HepG2 (cell line): ENCODE data around the gene ROM1. TPM values are rescaled to one million over a fixed set of nuclear protein-coding genes. Genes with fewer than 3 reads are reported as not detected.

Experiments
- ARHGAP35 ChIP-seq: sonication (generic); formaldehyde crosslinking; IDR thresholded peaks from 2 replicates; pipeline ENCODE4 v1.9.0; 2022; ENCODE audit warnings: mild to moderate bottlenecking, inconsistent platforms, moderate library complexity, missing genetic modification reagents, borderline replicate concordance
- ETV5 ChIP-seq: IDR thresholded peaks from 2 replicates; pipeline ENCODE4 v1.6.1; 2018; ENCODE audit warnings: missing biosample characterization, missing genetic modification reagents, inconsistent platforms, borderline replicate concordance
- IKZF5 ChIP-seq: IDR thresholded peaks from 2 replicates; pipeline ENCODE4 v1.6.1; 2018; ENCODE audit warnings: missing genetic modification reagents, mild to moderate bottlenecking, missing compliant biosample characterization
- KDM1A ChIP-seq: IDR thresholded peaks from 2 replicates; pipeline ENCODE4 v1.6.1; 2016; ENCODE audit warnings: missing compliant biosample characterization
- KDM2A ChIP-seq: sonication (generic); formaldehyde crosslinking; IDR thresholded peaks from 2 replicates; pipeline ENCODE4 v1.4.0; 2020; ENCODE audit warnings: low read depth, missing genetic modification reagents, borderline replicate concordance
- KLF11 ChIP-seq: IDR thresholded peaks from 2 replicates; pipeline ENCODE4 v1.6.1; 2016; ENCODE audit warnings: missing compliant biosample characterization
- MAFG ChIP-seq: sonication (generic); formaldehyde crosslinking; IDR thresholded peaks from 2 replicates; pipeline ENCODE4 v1.5.1; 2020; ENCODE audit warnings: mild to moderate bottlenecking, missing genetic modification reagents
- NPAS2 ChIP-seq: sonication (generic); formaldehyde crosslinking; IDR thresholded peaks from 2 replicates; pipeline ENCODE4 v1.8.0; 2022; ENCODE audit warnings: mild to moderate bottlenecking, missing genetic modification reagents, borderline replicate concordance
- PRMT3 ChIP-seq: sonication (generic); formaldehyde crosslinking; IDR thresholded peaks from 2 replicates; pipeline ENCODE4 v1.8.1; 2022; ENCODE audit warnings: low read depth, mild to moderate bottlenecking, moderate library complexity, missing genetic modification reagents, borderline replicate concordance
- SP4 ChIP-seq: sonication (generic); formaldehyde crosslinking; IDR thresholded peaks from 2 replicates; pipeline ENCODE4 v1.8.1; 2023; ENCODE audit warnings: mild to moderate bottlenecking, missing genetic modification reagents
- TFDP2 ChIP-seq: sonication (generic); formaldehyde crosslinking; IDR thresholded peaks from 2 replicates; pipeline ENCODE4 v1.4.0; 2020; ENCODE audit warnings: missing genetic modification reagents
- WIZ ChIP-seq: sonication (generic); formaldehyde crosslinking; IDR thresholded peaks from 2 replicates; pipeline ENCODE4 v1.5.1; 2020; ENCODE audit warnings: mild to moderate bottlenecking, missing genetic modification reagents
- ZBTB37 ChIP-seq: sonication (generic); formaldehyde crosslinking; IDR thresholded peaks from 2 replicates; pipeline ENCODE4 v1.4.0; 2020; ENCODE audit warnings: mild to moderate bottlenecking, missing genetic modification reagents
- ZBTB7A ChIP-seq: sonication (generic); formaldehyde crosslinking; IDR thresholded peaks from 2 replicates; pipeline ENCODE4 v1.8.0; 2022; ENCODE audit warnings: mild to moderate bottlenecking, missing genetic modification reagents
- ZNF142 ChIP-seq: sonication (generic); formaldehyde crosslinking; IDR thresholded peaks from 2 replicates; pipeline ENCODE4 v1.4.0; 2020; ENCODE audit warnings: missing genetic modification reagents
- ZNF44 ChIP-seq: sonication (generic); formaldehyde crosslinking; IDR thresholded peaks from 2 replicates; pipeline ENCODE4 v1.5.1; 2020; ENCODE audit warnings: mild to moderate bottlenecking, missing genetic modification reagents
- ZNF501 ChIP-seq: sonication (generic); formaldehyde crosslinking; IDR thresholded peaks from 2 replicates; pipeline ENCODE4 v1.5.1; 2020; ENCODE audit warnings: mild to moderate bottlenecking, moderate library complexity, missing genetic modification reagents
- ZNF776 ChIP-seq: sonication (generic); formaldehyde crosslinking; IDR thresholded peaks from 2 replicates; pipeline ENCODE4 v1.4.0; 2020; ENCODE audit warnings: mild to moderate bottlenecking, missing genetic modification reagents
- ZNF839 ChIP-seq: sonication (generic); formaldehyde crosslinking; IDR thresholded peaks from 2 replicates; pipeline ENCODE4 v1.4.0; 2020; ENCODE audit warnings: missing genetic modification reagents, mild to moderate bottlenecking, borderline replicate concordance
- ZSCAN20 ChIP-seq: sonication (generic); formaldehyde crosslinking; IDR thresholded peaks from 2 replicates; pipeline ENCODE4 v1.4.0; 2020; ENCODE audit warnings: missing genetic modification reagents, mild to moderate bottlenecking, borderline replicate concordance
- polyA plus RNA-seq, 8 experiments: library from polyadenylated mRNA; depleted of rRNA in 3 of 8; stranded (reverse) in 7 of 8; unstranded in 1 of 8; fragments of >200 nt; fragmentation: Illumina TruSeq in 4 of 8; extraction: Trizol in 4 of 8; gene quantifications; 2 replicates each; pipeline versions ENCODE4 v1.2.1 to v1.2.3, GENCODE V29; 2011 to 2016; ENCODE audit warnings: low read depth in 4 of 8, missing spikeins in 1 of 8, mixed read lengths in 1 of 8; ENCODE audit not compliant: insufficient read depth in 1 of 8
- total RNA-seq, 5 experiments: library from RNA; depleted of rRNA; stranded (reverse); fragments of >200 nt; fragmentation: Illumina TruSeq; extraction: Trizol; gene quantifications; 2 replicates each; pipeline ENCODE4 v1.2.3, GENCODE V29; 2016; ENCODE audit warnings: low read depth in 1 of 5

The ROM1 gene
- total and polyA plus RNA-seq, 2 of the 13 experiments (the other 11 are each of a cell fraction or from before 2014, with no cell fraction given), result 1.2 to 2.4 TPM

- peak; percentile 28; the same call in 1 of the 2 replicates for TF ChIP-seq ARHGAP35
- TF ChIP-seq ZSCAN20 (CRISPR knock-in tag), result no peak
- TF ChIP-seq KDM1A (CRISPR knock-in tag), result no peak
- TF ChIP-seq PRMT3 (CRISPR knock-in tag), result no peak
- no peak; the same call in 1 of the 2 replicates for TF ChIP-seq ZNF142 (CRISPR knock-in tag)
- no peak for TF ChIP-seq KLF11 (CRISPR knock-in tag)
- no peak for TF ChIP-seq WIZ (CRISPR knock-in tag)
- peak; percentile 96 for TF ChIP-seq KDM2A (CRISPR knock-in tag)
- TF ChIP-seq ZBTB7A (CRISPR knock-in tag), result no peak
- peak; percentile 67 for TF ChIP-seq TFDP2 (CRISPR knock-in tag)
- peak; percentile 72 for TF ChIP-seq ZNF501 (CRISPR knock-in tag)
- peak; percentile 57 for TF ChIP-seq SP4
- peak; percentile 73; the same call in 1 of the 2 replicates for TF ChIP-seq ETV5 (CRISPR knock-in tag)
- no peak for TF ChIP-seq MAFG (CRISPR knock-in tag)
- TF ChIP-seq NPAS2, result no peak
- TF ChIP-seq ZNF776 (CRISPR knock-in tag), result peak; percentile 84; the same call in 1 of the 2 replicates
- peak; percentile 39; the same call in 1 of the 2 replicates for TF ChIP-seq IKZF5 (CRISPR knock-in tag)
- TF ChIP-seq ZNF44 (CRISPR knock-in tag), result peak; percentile 40; the same call in 1 of the 2 replicates
- no peak for TF ChIP-seq ZBTB37 (CRISPR knock-in tag)
- no peak for TF ChIP-seq ZNF839 (CRISPR knock-in tag)
These were observed 11.5 kb upstream of the ROM1 start, which contains the start of gene MTA2 (continued) for GRCh38 chr11:62601372-62602140.
